HG03520 (cell line): ENCODE results near the gene SLC6A8.
"Not testable (repeated sequence)": the region's sequence is repeated elsewhere in the genome, so short reads cannot be mapped to it uniquely, and the experiment has no call there.

Experiments
- ATAC-seq: cut with Tn5 transposase; IDR thresholded peaks from one replicate; pipeline ENCODE4 v1.9.1; 2021; ENCODE audit warnings: mild to moderate bottlenecking, moderate library complexity; ENCODE audit not compliant: unreplicated experiment

The SLC6A8 gene

DNA sequence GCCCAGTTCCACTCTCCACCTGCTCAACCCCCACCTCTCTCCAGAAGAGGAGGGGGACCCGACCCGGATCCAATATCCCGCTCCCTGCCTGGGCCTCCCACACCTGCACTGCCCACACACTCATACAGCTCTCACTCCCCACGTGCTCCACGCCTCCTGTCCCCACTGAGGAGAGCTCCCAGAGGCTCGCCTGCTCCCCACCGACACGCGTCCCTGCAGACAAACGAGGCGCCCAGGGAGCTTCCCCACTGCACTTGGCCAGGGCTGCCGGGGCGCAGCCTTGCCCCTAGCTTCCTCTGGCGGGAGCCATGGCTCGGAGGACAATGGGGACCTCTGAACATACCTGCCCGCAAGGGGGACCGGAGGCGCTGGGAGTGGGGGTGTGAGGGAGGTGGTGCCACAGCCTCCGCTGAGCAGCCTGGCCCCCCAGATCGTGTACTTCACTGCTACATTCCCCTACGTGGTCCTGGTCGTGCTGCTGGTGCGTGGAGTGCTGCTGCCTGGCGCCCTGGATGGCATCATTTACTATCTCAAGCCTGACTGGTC, 5.0 kb downstream of the SLC6A8 start:
- ATAC-seq, result no peak

DNA sequence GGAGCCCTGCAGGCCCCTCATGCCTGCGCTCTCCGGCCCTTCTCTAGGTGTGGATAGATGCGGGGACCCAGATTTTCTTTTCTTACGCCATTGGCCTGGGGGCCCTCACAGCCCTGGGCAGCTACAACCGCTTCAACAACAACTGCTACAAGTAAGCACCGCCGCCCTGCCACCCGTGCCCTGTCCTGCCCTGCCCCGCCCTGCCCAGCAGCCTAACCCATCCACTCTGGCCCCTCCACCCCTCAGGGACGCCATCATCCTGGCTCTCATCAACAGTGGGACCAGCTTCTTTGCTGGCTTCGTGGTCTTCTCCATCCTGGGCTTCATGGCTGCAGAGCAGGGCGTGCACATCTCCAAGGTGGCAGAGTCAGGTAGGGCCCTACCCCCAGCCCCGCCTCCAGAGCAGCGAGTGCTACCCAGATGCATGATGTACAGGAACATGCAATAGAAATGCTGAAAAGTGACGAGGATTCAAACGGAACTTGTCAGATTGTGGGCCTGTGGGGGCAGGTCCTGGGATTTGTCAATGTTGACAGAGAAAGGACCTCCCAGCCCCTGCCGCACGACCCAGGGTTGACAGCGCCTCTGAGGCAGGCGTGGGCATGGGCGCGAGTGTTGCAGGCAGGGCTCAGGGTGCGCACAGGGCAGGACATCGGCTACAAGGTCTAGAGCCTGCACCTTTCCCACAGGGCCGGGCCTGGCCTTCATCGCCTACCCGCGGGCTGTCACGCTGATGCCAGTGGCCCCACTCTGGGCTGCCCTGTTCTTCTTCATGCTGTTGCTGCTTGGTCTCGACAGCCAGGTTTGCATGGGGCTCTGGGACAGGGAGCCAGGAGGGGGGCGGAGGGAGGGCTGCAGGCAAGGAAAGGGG, 5.7 kb downstream of the SLC6A8 start:
- no peak for ATAC-seq

DNA sequence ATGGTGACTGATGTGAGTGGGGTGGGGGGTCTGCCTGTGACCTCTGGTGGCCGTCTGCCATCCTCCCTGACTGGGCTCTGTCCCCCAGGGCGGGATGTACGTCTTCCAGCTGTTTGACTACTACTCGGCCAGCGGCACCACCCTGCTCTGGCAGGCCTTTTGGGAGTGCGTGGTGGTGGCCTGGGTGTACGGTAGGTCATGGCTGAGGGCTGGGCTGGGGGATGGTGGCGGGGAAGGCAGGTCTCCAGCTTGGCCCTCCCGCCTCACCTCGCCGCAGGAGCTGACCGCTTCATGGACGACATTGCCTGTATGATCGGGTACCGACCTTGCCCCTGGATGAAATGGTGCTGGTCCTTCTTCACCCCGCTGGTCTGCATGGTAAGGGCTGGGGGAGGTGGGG, 6.5 kb downstream of the SLC6A8 start:
- not testable (repeated sequence) for ATAC-seq

DNA sequence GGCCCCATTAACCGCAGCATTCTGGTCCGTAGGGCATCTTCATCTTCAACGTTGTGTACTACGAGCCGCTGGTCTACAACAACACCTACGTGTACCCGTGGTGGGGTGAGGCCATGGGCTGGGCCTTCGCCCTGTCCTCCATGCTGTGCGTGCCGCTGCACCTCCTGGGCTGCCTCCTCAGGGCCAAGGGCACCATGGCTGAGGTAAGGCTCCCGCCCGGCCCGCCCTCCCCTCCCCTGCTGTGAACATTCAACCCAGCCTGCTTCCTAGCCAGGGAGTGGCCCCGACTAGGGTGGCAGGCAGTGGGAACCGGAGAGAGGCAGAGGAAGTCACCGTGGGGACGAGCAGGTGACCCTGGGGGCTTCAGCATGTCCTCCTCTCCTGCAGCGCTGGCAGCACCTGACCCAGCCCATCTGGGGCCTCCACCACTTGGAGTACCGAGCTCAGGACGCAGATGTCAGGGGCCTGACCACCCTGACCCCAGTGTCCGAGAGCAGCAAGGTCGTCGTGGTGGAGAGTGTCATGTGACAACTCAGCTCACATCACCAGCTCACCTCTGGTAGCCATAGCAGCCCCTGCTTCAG, 7.1 kb downstream of the SLC6A8 start:
- ATAC-seq, result no peak

DNA sequence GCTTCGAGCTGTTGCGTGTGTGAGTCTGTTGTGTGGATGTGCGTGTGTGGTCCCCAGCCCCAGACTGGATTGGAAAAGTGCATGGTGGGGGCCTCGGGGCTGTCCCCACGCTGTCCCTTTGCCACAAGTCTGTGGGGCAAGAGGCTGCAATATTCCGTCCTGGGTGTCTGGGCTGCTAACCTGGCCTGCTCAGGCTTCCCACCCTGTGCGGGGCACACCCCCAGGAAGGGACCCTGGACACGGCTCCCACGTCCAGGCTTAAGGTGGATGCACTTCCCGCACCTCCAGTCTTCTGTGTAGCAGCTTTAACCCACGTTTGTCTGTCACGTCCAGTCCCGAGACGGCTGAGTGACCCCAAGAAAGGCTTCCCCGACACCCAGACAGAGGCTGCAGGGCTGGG, 8.4 kb downstream of the SLC6A8 start:
- no peak for ATAC-seq

DNA sequence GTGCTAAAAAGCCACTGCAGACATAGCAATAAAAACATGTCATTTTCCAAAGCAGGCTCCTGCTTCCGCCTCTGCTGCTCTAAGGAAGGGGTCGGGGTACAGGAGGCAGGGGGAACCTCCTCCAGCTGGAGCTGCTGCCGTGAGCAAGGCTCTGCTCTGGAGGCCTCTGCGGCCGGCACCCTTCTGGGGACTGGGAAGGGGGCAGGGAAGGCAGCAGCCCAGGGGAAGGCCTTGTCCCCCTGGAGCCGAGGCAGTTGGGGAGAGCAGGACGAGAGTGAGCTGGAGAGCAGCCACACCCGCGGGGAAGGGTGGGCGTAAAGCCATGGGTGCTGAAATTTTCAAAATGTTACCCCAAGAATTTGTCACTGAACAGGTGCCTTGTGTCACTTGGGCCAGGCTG, 8.8 kb downstream of the SLC6A8 start:
- not testable (repeated sequence) for ATAC-seq

DNA sequence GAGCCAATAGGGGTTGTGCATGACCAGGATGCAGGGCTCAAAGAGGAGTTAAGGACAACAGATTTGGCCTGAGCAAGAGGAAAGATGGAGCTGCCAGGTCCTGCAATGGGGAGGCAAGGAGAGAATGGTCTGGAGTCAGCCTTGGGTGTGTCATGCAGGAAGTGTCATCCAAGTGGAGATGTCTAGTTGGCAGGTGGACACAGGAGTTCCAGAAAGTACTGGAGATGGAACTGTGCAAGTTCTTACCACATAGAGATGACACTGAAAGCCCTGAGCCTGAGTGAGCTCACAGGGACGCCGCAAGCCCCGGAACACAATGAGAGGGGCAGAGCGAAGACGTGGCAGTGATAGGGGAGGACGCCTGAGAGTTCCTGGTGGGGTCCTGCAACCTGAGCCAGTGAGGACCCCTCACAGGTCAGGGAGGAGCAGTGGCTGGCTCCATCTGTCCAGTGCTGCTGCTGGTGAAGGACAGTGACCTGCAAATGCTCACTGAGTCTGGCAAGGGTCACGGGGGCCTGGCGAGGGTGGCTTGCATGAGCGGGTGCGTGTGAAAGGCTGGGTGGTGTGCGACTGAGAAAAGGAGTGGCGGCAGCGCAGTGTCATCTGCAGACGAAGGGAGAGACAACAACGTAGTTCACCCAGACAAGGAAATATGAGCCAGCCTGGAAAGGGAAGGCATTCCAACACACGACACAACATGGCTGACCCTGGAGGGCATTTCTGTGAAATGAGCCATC, 9.4 kb downstream of the SLC6A8 start:
- ATAC-seq, result not testable (repeated sequence)

DNA sequence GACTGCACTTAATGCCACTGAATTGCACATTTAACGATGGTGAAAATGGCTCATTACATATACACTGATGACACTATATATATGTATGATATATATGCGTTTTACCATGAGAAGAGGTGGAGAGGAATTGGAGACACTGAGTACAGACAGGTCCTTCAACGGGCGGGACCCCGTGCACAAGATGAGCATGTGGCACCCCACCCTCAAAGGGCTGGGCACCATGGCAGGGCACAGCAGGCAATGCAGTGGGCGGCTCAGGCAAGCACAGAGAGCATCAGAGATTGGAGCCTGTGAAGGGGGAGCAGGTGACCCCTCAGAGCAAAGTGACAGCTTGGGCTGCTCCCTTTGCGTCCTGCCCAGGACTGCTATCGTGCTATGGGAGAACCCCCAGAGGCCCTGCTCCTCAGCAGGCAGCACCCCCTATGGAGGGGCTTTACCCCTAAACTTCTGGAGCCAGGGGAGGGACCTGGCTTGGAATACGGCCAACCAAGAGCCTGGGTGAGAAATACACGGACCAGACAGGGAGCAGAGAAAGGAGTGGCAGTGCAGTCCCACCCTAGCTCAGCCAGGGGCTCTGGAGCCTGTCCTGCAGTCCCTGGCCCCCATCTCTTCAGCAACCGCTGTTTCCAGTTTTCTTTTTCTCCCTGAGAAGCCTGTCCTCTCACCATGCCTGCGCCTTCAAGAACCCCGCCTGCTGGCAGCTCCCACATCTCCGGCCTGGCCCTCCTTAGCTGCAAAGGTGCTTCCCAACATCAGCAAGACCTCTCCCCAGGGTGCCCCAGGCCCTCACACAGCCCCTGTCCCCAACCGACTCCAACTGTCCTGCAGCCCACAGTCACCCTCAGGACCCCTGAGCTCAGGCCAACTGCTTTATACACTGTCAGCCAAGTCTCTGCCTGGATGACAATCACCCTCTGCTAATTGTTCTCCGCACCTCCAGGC, 10.5 kb downstream of the SLC6A8 start:
- no peak for ATAC-seq

DNA sequence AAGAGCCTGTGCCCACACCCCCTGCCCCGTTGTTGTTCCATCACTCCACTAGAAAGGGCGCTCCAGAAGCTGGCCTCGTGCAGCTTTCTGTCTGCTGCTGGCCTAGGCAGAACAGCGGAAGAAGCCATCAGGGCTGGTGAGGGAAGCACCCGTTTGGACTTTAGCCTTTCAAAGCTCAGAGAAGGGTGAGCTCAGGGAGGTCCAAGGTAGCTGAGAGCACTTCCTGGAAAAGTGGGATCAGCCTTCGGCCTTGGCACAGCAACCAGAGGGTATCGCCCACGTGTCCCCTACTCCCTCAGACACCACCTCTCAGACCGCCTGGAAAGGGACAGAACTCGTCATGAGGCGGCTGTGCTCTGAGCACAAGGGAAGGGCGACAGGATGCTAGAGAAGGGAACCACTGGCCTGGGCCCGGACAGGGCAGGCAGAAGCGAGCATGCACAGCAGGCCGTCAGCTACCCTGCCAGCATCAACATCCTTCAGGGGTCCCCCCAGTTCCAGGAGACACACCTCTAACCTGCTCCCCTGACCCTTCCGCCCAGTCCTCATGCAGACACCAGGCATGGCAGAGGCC, 11.6 kb downstream of the SLC6A8 start:
- ATAC-seq, result not testable (repeated sequence)

DNA sequence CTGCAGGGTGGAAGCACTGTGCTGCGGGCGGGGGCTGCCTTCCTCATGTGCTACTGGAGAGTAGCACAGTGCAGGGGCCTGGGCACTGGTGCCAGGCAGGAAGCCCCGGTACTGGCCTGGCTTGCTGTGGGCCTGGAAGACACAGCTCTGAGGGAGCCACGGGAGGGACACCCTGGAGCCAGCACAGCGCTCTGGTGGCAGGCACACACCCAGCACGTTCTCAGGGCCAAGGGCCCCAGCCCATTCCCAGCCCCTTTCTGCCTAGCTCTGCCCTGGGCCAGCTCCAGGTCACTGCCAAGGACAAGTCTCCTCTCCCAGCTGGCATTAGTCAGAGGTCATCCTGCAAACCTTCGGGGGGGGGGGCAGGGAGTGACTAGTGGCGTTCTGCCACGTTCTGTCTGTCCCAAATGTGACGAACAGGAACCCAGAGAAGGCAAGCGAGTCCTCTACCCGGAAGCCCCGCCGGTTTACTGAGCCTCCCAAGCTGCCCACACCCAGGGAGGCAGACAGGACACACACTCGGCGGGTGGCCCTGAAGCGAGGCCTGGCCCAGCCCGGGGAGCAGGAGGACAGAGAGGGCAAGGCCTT, 12.2 kb downstream of the SLC6A8 start:
- ATAC-seq, result not testable (repeated sequence)

DNA sequence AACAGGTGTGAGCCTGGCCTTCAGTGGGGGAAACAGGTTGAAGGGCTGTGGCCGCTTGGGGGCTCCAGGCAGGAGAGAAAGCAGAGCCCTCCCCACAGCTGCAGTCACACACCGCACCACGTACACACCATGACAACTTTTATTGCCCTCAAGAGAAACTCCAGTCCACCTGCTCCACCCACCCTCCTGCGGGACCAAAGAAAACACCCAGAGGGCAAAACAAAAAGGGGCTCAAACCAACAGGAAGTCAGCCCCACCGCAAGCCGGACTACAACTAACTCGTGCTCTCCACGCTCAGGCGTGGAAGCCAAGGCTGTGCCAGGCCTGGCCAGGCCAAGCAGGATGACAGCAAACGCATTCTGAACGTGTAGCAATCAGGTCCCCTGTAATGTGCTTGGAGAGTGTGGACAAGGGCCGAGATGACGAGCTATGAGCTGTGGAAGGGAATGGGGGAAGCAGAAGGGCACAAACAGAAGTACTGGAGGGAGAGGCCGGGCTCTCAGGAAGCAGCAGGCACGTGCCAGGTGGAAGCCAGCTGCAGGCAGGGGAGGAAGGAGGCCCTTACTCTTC, 12.7 kb downstream of the SLC6A8 start:
- no peak for ATAC-seq

DNA sequence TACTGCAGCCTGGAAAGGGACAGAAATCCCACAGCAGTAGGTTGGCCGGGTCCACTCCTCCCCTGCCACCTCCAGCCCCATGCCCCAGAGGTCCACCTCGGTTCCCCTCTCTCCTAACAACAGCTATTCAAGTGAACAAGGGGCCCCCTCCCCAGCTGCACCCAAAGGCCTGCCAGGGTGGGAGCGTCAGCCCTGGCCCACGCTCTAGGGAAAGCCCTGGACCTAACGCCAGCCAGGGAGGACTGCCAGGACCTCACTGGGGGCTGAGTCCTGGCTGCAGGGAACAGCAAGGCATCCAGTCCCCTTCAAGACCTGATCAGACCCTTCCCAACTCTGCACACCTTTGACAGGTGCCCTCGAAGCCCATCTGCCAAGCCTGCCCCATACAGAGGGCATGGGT, 13.2 kb downstream of the SLC6A8 start:
- no peak for ATAC-seq

DNA sequence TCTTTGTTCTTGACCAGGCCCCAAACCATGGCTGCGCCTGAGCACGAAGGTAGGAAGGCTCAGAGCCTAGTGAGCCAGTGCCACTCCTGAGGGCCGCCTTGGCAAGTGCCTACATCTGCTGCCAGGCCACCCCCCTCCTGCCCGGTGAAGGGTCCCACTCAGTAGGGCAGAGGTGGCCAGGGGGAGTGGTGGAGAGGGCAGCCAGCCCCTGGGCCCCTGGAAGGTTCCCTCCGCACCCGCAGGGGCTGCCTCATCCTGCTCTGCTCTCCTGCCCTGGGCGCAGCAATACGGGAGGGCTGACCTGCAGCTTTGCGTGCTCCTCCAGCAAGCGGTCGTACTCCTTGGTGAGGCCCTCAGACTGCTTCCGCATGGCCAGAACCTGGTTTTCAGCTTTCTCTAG, 14.0 kb downstream of the SLC6A8 start:
- no peak for ATAC-seq

DNA sequence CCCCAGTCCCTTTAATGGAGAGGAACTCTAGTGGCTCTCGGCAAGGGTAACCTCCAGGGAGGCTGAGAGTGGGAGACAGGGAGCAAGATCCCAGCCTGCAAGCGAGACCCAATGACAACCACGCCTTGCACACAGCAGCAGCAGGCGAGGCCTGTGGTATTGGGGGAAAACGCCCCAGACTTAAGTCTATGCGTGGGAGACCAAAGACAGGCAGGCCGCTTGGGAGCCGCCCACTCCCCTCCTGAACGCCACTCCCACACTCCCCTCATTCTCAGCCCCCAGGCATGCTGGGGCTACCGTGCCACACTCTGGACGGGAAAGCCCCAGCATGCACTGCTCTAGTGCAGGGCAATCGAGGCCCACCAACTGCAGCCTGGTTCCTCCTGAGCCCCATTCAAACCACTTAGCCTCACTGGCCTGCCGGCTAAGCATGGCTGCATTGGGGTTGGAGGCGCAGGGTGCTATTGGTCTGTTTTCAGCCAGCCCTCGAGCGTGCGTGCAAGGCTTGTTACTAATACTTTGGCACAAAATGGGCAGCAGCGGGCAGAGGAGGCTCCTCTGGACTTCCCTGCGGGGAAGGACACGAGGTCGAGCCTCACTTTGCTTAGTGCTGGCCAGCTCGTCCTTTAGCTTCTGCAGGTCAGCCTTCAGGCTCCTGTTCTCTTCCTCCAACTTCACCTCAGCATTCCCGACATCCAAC, 14.8 kb downstream of the SLC6A8 start:
- ATAC-seq, result no peak

DNA sequence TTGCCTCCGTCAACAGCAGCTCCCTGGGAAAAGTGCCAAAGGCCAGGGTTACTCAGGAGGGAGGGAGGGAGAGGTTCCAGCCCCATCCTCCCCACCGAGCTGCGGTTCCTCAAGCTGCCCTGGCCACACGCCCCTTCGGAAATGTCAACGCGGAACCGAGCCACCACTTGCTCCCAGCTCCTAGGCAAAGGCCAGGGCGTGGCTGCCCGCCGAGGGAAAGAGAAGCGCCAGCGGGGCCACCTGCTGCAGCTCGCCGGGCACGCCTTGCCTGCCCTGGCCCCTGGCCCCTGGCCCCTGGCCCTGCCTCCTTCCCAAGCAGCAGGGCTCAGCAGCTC, 15.3 kb downstream of the SLC6A8 start:
- no peak for ATAC-seq

DNA sequence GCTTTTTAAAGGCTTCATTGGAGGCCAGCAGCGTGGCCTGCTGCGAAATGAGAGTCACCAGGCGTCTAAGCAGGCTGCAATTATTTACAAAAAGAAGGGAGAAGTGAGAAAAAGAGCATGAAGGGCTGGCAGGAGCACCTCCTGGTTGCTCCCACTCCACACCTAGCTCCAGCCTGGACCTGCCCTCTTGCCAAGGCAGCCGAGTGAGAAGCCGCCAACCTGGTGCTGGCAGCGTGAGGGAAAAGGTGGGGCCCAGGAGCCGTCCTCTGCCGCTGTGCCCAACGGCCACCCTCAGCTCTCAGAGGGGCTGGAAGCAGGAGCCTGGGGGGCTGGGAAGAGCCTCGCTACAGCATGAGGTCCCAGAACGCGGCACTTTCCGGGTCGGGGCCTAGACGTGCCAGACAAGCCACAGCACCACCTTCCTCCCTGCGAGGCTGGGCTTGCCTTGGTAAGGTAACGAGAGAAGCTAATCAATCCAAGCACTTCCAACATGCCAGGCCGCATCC, 16.3 kb downstream of the SLC6A8 start:
- no peak for ATAC-seq

DNA sequence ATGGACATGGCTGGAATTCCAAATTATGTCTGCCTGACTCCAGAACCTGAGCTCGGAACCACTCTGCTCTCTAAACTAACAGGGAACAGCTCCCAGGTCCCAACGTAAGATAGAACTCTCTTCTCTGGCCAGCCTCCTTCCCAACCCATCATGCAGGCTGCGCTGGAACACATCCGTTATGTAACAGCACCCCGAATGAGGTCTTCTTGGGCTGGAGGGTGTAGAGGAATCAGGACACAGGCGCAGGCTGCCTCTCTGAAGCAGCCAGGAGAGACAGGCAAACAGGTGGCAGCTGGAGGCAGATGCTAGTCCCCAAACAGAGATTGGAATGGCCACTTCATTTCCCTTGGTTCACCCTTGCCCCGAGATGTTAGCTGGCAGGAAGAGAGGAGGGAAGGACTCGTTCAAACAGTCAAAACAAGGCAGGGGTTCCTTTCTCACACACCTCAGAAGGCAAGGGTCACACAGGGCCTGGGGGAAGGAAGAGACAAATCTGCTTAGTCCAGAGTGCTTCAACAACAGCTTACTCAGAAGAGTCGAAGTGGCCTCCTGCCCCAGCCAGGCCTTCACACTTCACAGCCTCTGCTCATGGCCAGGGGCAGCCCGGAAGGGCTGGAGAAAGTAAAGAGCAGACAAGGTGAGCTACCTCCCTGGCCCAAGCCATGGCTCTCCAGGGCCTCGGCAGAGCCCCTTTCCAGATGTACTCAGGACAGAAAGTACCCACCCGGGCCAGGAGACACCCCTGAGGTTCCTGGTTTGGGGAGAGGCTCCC, 17.1 kb downstream of the SLC6A8 start:
- not testable (repeated sequence) for ATAC-seq
